HUES6 (cell line): ENCODE results near the gene TMEM167A.
A peak's percentile ranks its signal among the peaks of the same experiment; 100 is the strongest.

Experiments used
- H3K27ac ChIP-seq: 2 replicates; pipeline ENCODE4 v1.7.0; 2013; ENCODE audit warnings: low read depth, mild to moderate bottlenecking, low read length, inconsistent platforms
- H3K27me3 ChIP-seq: 2 replicates; pipeline ENCODE4 v1.6.1; 2013; ENCODE audit warnings: low read length; ENCODE audit not compliant: control insufficient read depth, insufficient read depth
- H3K36me3 ChIP-seq: 2 replicates; pipeline ENCODE4 v1.6.1; 2013; ENCODE audit warnings: low read length; ENCODE audit not compliant: control insufficient read depth, insufficient read depth
- H3K4me1 ChIP-seq: 2 replicates; pipeline ENCODE4 v1.6.1; 2013; ENCODE audit warnings: low read length; ENCODE audit not compliant: control insufficient read depth, insufficient read depth
- H3K4me3 ChIP-seq: 2 replicates; pipeline ENCODE4 v1.5.1; 2013; ENCODE audit warnings: low read depth, low read length
- H3K9ac ChIP-seq: one replicate; pipeline ENCODE4 v1.6.1; 2013; ENCODE audit warnings: mild to moderate bottlenecking, low read length
- H3K9me3 ChIP-seq: 2 replicates; pipeline ENCODE4 v1.6.1; 2013; ENCODE audit warnings: low read depth, low read length; ENCODE audit not compliant: control insufficient read depth, insufficient read depth

Gene TMEM167A

DNA sequence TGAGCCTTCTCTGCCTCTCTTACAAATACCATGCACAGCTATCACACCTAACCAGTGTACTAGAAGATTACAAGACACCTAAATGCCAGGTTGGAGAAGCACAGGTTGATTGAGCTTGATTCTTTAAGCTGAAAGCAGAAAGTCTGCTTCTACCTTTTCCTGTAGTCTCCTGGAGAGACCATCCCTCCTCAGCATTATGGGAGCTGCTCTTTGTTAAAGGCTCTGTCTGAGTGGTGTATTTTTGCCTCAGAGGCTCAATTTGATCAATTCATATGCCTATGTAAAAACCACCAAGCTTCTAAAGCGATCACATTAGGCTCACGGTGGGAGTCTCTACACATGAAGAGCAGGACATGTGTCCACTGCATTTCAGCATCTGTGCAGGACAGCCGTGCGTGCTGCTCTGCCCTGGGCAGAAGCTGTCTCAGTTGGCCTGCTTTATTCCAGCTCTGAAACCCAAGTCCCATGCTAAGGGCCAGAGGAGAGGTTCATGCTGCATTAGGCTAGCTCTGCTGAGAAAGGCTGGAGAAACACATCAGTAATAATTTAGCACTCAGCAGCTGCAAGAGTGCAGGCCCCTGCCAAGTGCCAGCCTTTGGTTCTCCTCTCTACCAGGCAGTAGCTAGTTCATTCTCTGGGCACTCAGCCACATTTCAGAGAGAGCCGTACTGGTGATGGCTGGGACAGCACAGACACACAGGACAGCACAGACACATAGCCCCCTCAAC lies 41.7 kb downstream of the TMEM167A start:
- H3K36me3 ChIP-seq, result no peaks in the 10 kb centered on the region
- H3K9ac ChIP-seq, result no peak overlapping the region
- H3K4me3 ChIP-seq, result no peak overlapping the region
- no peak overlapping the region for H3K27ac ChIP-seq
- no peaks in the 10 kb centered on the region for H3K27me3 ChIP-seq
- H3K4me1 ChIP-seq, result peaks cover 18% of the 10 kb centered on the region
- H3K9me3 ChIP-seq, result no peaks in the 10 kb centered on the region

DNA sequence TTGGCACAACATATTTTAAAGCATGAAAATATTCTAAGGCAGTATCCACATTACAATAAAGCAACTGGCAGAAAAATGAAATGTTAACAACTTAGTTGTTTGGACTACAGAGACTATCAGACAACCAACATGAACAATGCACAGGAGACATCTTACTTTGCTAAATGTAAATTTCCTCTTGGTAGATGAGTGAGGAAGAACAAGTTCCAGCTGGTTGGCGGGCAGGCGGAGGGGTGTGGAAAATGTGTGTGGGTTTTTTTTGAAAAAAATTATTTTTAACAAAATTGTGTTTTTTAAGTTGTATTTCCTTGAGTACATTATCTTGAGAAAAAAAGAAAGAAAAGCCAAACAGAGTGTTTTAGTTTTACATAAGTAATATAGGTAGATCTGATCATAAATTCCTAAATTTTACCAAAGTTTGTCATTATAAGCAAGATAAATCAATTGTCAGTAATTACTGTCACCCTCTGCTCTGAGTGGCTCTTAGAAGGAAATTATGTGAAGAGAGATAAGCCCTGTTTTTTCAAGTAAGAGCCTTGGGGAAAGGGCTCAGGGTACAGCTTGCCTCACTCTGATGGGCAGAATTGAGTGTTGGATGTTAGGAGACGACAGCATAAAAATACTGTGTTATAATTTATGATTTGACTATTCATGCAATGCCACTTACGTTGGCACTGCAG lies 42.5 kb downstream of the TMEM167A start:
- no peaks in the 10 kb centered on the region for H3K27me3 ChIP-seq
- H3K4me1 ChIP-seq, result peaks cover 18% of the 10 kb centered on the region
- no peak overlapping the region for H3K9ac ChIP-seq
- no peak overlapping the region for H3K4me3 ChIP-seq
- H3K9me3 ChIP-seq, result no peaks in the 10 kb centered on the region
- H3K27ac ChIP-seq, result no peak overlapping the region
- H3K36me3 ChIP-seq, result no peaks in the 10 kb centered on the region

DNA sequence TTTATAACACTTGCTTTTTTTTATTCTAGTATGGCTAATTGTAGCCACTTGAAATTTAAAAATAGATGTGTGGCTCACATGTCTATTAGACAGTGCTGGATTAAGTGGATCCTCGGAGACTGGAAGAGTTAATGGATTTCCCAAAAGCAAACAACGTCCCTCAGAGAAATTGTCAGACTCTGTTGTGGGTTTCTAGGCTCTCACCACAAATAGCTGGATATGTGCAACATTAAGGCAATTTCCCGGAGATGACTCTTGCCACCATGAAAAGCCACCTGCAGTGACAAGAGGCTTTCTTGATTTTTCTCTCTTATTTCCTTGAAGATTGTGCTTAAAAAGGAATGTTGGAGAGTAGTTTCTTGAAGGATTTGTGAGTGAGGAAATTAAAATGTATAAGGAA lies 43.2 kb downstream of the TMEM167A start:
- Histone ChIP-seq H3K36me3 (no peaks in the 10 kb centered on the region), H3K9me3 (no peaks in the 10 kb centered on the region), H3K27me3 (no peaks in the 10 kb centered on the region), H3K27ac (no peak overlapping the region), H3K9ac (no peak overlapping the region), H3K4me3 (no peak overlapping the region), H3K4me1 (peaks cover 18% of the 10 kb centered on the region)

DNA sequence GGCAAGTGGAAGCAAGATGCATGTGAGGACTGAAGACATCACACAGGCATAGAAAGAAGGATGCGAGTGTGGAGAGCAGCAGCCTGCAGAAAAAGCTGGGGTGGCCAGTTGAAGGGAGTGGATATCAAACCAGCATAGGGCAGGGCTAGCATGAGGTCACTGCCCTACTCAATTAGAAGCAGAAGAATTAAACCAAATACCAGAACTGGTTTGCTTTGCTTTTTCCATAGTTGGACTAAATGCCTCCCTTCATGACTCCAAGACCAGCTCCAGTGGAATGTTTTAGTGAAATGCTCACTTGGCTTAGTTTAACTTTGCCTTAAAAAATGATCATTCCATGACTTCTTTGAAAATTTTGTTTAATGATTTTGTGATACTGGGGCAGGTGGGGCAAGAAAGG lies 45.8 kb downstream of the TMEM167A start:
- Histone ChIP-seq H3K9ac (no peak overlapping the region), H3K9me3 (no peaks in the 10 kb centered on the region)

DNA sequence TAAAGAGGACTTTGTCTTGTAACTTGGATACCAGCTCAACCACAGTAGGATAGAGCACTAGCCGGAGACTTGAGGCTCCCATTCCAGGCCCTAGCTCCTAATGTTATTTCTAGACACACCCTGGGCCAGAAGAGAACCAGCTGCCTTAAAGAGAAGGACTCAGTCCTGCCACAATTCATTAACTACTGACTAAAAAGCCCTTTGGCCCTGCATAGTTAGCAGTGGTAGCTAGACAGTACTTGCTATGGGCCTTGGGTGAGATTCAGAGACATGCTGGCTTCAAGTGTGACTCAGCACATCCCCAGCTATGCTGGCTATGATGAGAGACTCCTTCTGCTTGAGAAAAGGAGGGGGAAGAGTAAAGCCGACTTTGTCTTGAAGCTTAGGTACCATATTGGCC lies 47.3 kb downstream of the TMEM167A start:
- H3K4me3 ChIP-seq, result no peak overlapping the region
- H3K27me3 ChIP-seq, result no peaks in the 10 kb centered on the region
- no peaks in the 10 kb centered on the region for H3K36me3 ChIP-seq
- H3K9me3 ChIP-seq, result no peaks in the 10 kb centered on the region
- H3K9ac ChIP-seq, result no peak overlapping the region
- H3K4me1 ChIP-seq, result peaks cover 24% of the 10 kb centered on the region
- no peak overlapping the region for H3K27ac ChIP-seq

More for the DNA sequence above, 45.8 kb downstream of the TMEM167A start:
- peaks cover 23% of the 10 kb centered on the region for H3K4me1 ChIP-seq
- no peak overlapping the region for H3K27ac ChIP-seq
- H3K4me3 ChIP-seq, result no peak overlapping the region
- no peaks in the 10 kb centered on the region for H3K27me3 ChIP-seq
- H3K36me3 ChIP-seq, result no peaks in the 10 kb centered on the region

DNA sequence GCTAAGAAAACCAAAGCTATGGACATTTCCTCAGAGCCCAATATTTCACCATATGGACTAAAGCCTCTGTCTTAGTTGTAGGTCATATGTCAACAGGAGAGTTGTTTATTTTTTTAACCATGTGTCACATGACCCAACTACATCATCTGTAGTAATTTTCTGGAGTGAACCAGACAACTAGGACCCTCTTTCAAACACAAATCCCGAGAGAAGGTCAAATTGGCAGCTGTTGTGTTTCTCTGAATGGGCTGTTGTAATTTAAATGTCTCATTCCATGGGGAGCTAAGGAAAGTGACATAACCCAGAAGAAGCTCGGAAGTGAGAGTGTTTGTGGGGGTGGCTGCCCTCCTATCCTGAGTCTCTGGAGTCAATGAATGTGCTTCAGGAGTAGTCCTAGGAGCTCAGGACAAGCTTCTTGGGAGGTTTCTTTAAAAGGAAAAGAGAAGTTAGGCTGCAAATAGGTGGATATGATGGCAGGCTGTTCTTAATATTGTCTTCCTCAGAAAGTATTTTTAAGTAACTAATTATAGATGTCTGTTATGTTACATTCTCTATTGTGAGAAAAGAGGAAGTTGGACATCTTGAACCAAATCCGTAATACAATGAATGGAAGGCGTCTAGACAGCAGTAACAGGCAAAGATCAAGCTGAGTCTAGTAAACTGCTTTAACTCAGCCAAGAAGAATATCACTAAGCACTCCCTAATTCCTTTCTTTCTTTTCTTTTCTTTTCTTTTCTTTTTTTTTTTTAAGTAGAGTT lies 50.1 kb downstream of the TMEM167A start:
- Histone ChIP-seq H3K4me1 (peaks cover 24% of the 10 kb centered on the region), H3K4me3 (peak overlapping the region; percentile 16), H3K27me3 (no peaks in the 10 kb centered on the region), H3K9me3 (no peaks in the 10 kb centered on the region), H3K36me3 (no peaks in the 10 kb centered on the region), H3K9ac (peak overlapping the region; percentile 54), H3K27ac (peak overlapping the region; percentile 74)

DNA sequence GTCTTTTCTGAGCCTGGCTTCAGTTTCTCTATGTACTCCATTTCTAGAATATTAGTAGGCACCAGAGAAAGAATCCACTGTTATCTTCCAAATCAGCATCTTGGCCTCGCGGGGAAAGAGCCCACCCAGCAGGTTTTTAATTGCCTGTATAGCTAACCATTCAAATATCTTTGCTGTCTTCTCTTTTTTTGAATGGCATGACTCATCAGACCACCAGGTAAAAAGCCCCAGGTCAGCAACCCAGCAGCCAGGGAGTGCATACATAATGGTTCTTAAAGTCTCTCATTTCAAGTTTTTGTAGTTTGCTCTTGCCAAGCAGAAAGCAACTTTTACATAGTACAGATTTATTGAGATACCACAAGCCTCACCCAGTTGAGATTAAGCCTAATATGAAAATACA lies 50.7 kb downstream of the TMEM167A start:
- Histone ChIP-seq H3K27ac (peak overlapping the region; percentile 72), H3K9ac (peak overlapping the region; percentile 54), H3K4me1 (peaks cover 24% of the 10 kb centered on the region), H3K27me3 (no peaks in the 10 kb centered on the region), H3K36me3 (no peaks in the 10 kb centered on the region), H3K9me3 (no peaks in the 10 kb centered on the region), H3K4me3 (peak overlapping the region; percentile 16)

DNA sequence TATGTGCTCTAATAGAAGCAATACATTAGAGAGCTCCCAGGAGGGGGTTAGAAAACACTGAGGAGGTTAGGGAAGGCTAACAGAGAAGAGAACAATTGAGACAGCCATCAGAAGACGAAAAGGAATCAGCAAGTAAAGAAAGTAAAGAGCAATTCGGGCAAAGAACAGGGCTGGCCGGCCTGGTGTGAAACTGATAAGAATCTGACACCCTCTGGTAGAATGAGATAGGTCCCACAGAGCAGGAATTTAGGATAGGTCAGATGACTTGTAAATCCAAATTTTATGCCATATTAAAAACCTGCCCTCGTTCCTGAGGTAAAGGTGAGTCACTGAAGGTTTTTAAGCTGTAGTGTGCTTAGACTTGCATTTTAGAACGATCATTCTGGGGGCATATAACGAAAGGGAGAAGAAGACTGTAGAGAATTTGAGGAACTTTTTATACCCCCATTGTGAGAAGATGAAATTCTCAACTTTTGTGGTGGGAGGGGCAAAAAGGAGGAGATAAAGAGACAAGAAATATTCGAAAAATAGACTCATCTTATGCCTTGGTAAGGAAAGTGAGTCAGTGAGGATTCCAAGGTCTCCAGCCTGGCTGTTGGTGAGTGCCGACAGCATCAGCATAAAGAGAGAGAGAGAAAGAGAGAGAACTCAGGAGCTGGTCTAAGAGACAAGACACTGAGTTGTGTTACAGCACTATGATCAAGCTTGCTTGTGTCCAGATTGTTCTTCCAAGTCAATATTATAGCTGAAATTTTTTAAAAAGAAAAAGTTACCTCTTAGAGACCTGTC lies 51.3 kb downstream of the TMEM167A start:
- H3K4me1 ChIP-seq, result peaks cover 24% of the 10 kb centered on the region
- H3K4me3 ChIP-seq, result peak overlapping the region; percentile 6
- no peaks in the 10 kb centered on the region for H3K9me3 ChIP-seq
- peak overlapping the region; percentile 72 for H3K27ac ChIP-seq
- no peaks in the 10 kb centered on the region for H3K36me3 ChIP-seq
- peak overlapping the region; percentile 52 for H3K9ac ChIP-seq
- no peaks in the 10 kb centered on the region for H3K27me3 ChIP-seq

DNA sequence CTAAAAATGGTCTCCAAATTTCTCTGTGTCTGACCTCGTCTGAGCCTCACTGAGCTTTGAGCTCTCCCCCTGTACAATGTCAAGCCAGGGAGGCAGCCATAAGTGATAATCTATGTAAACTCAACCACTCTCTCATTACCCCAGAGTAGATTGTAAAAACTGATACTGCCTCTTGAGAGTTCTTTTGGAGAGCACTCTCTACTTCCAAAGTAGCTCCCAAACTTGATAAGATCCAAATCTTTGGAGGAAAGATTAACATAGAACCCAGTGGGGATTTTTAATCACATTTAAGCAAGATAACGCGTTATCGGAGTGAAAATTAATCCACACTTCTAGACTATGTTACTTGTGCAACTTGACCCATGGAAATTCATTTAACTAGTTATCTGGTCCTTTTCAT lies 54.9 kb downstream of the TMEM167A start:
- Histone ChIP-seq H3K36me3 (no peaks in the 10 kb centered on the region), H3K9ac (no peak overlapping the region), H3K27ac (no peak overlapping the region), H3K27me3 (no peaks in the 10 kb centered on the region), H3K4me3 (no peak overlapping the region), H3K9me3 (peaks cover 6% of the 10 kb centered on the region; the same call in 1 of the 2 replicates), H3K4me1 (peaks cover 24% of the 10 kb centered on the region)

DNA sequence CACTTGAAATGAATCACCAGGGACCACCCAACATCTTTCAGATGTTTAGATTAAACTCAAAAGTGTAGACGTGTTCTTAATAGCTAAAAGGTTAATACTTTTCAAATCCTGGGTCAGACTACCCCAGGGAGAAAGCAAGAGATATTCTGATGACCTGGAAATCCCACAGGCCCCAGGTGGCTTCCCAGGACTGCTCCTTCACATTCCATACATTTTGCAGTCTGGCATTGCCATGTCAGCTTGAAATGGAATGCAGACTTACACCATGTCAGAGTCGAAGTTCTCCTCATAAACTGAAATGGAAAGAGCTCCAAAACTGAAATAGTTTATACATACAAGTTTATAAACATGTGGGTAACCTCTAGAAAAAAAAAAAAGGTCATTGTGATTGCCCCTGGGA lies 61.5 kb downstream of the TMEM167A start:
- Histone ChIP-seq H3K27ac (no peak overlapping the region), H3K9ac (no peak overlapping the region), H3K27me3 (no peaks in the 10 kb centered on the region), H3K9me3 (peaks cover 17% of the 10 kb centered on the region; the same call in 1 of the 2 replicates), H3K4me3 (no peak overlapping the region), H3K4me1 (peaks cover 8% of the 10 kb centered on the region; the same call in 1 of the 2 replicates), H3K36me3 (no peaks in the 10 kb centered on the region)
